Hypothalamus (tissue), 51 donors: ENCODE results near the gene GOT1.

ENCODE experiments used
- DNase-seq, 51 donors: peaks; one replicate each; lab custom pipeline; 2025; lab: John Stamatoyannopoulos, UW

Gene GOT1

DNA sequence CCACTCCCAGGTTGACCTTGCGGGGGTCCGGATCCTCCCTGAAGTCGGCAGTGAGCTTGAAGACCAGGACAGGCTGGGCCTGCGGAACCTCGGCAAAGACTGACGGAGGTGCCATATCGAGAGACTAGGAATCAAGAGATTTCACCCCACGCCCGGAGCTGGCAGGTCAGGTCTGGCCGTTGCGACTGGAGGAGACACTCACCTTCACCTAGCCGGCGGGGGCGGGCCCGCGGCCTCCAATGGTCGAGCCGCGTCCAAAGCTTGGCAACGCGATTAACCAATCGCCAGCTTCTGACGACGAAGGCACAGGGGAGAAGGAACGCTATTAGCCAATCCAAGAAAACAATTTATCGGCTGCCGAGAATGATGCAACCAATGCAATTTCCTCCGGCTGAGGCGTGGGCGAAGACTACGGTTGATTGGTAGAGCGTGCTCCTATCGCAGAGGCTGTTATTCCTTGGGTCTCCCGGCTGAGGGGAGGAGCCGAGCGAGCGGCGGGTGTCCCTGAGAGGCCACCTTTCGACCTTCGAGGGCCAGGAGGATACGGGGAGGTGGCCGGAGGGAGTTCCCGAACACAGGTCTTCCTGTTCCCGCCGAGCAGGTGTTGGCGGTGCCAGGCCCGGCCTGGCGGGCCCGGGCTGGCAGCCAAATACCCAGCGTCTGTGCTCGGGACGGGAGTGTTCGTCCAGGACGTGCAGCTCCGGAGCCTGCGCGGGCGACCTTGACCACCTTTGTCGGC lies at the start of gene GOT1:
GOT1 (minus strand) TSS at position 174 of the 739 bp plus-strand sequence; CDS start at position 115, 59 bp downstream.
- DNase-seq = peak; percentile 52 to 100 (median 93)

DNA sequence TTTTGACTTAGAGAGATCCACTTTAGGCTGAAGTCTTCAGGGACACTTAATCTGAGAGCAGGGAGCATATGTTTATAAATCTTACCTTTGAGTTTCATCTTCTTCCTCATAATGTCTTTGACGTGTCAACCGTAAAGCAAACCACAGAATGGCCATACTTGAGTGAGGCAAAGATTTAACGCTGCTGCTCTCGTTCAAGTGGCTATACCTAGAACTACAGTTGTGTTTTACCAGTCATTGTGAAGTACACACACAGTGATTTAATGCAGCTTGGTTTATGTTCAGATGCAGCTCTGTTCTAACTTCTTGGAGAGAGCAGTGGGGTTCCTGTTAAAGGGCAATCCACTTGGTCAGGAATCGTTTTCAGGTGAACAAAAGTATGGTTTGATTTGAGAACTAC lies 39.9 kb upstream of the GOT1 start:
- DNase-seq = no peak

- DNase-seq = no peak
These were observed 37.0 kb upstream of the GOT1 start for GRCh38 chr10:99467236-99467999.

- DNase-seq = no peak
These were observed 36.3 kb upstream of the GOT1 start for GRCh38 chr10:99466632-99467223.

- DNase-seq = no peak
These were observed 30.8 kb upstream of the GOT1 start for GRCh38 chr10:99461230-99461629.

GRCh38 chr10:99460070-99460469 lies 29.6 kb upstream of the GOT1 start:
- DNase-seq = no peak

DNA sequence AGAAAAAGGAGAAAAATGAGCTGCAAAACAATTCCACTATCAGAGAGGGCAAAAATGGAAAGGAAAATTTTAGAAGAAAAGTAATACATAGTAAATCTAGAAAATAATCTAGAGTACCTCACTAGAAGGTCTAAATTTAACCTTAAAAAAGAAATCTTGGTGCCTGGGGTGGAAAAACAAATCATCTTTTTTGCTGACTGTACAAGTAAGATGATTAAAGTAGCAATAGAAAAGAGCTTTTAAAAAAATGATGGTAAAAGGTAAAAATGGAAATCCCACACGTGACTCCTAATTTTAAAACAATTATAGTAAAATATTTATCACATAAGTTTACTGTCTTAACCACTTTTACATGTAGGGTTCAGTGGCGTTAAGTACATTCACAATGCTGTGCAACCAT lies 28.8 kb upstream of the GOT1 start:
- DNase-seq = no peak

DNA sequence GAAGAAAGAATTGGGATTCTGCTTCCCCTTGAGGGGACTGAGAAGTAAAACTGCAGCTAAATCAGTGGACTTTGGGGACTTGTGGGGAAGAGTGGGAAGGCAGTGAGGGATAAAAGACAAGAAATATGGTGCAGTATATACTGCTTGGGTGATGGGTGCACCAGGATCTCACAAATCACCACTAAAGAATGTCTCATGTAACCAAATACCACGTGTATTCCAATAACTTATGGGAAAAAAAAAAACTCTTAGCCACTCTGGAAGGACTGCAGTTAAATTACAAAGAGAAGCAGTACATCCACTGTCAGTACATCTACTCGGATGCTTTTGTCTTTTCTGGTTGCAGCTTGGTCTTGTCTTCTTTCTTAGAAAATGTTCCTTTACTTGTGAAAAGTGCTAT lies 27.4 kb upstream of the GOT1 start:
- DNase-seq = no peak

DNA sequence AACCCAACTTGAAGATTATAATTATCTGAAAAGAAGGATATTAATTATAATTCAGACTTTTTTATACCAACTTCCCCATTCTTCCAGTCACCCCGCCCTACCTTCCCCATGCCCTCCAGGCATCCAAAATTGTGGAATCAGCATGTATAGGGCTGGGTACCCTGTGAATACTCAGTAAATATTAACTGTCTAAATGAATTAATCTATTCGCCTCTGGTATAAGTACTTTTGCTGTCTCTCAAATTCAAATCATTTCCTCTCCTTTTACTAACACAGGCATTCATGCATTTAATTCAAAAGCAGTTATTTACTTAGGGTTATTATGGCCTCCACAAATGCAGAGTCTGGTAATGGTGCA lies 26.5 kb upstream of the GOT1 start:
- no peak for DNase-seq

- no peak for DNase-seq
These were observed 25.9 kb upstream of the GOT1 start for GRCh38 chr10:99456207-99456930.

DNA sequence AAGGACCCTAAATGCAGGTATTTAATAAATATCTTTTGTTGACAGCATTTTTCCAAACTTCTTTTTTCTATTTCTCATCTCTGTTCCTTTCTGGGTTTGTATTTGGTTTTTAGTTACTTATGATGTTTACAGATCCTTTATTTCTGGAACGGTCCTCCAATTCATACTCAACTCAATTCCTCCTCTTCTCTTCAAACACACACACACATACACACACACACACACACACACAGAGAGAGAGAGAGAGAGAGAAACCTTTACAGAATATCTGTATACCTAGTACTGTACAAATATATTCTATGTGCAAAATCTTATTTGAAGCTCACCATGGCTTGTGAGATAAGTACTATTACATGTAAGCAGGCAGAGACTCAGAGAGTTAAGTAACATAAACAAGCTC lies 21.6 kb upstream of the GOT1 start:
- DNase-seq = no peak

DNA sequence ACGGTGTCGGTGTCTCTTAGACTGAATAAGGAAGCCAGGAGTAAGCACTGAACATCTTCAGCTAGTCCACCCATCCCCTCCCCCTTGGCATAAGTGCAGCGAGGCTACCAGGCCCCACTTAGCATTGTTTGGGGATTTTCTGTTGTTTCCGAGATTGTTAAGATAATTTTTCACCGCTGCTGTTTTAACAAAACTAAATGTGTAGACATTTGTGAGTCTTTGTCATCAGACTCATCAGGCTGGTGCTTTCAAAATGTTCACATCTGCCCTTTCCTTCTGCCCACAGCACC lies 21.0 kb upstream of the GOT1 start:
- DNase-seq = no peak

DNA sequence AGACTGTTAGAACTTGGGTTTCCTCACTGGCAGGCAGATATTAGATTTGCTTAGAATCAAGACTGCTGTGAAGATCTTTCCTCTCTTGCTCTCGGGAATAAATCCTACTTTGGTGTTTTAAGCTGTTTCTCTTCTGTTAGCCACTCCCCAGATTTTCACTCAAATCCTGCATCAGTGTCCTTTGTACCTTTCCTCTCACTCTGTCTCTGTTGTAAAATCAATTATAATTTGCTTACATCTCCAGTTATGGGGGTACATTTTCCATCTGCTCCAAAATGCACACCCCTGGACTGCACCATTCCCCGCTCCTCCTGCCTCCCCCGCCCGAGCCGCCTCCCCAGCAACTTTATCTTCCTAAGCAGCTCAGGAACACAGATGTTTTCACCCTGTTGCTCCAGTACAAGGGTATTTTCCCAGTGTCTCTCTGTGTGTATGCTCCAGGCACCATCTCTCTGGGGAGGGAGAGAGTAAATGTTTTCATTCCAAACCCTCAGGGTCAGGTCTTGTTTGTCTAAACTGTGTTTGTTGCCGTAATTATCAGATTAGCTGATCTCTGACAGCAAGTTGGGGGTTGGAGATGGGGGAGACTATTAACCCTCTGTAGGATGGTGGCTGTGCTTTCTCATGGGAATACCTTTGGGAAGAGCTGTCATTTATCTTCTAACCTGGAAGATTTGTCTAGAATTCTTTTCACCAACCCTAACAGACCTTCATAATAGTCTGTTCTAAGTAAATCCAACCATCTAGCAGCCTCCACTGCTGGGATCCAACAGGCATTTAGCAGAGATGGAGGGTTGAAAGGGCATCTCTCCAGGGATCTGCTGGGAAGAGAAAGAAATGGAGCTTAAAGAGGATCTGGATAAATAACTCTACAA lies 20.4 kb upstream of the GOT1 start:
- no peak for DNase-seq

- DNase-seq = no peak
These were observed 19.7 kb upstream of the GOT1 start for GRCh38 chr10:99450156-99450555.

DNA sequence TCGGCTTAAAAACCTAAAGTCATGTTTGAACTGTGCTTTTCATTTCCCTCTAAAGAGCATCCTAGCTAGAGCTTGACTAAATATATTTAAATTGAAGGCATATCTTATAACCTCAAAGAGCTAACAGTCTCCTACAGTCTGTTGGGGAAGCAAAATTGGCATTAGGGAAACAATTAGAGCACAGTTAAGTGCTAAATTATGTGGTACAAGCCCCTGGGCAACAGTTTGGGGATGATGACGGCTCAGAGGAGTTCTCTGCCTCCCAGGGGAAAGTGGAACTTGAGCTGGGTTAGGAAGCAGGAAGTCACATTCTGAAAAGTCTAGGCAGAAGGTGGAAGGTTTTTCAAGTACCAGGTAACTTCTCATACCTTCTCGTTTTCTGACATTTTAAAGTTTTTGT lies 18.6 kb upstream of the GOT1 start:
- no peak for DNase-seq

- DNase-seq = no peak
These were observed 14.1 kb upstream of the GOT1 start for GRCh38 chr10:99444383-99445045.

DNA sequence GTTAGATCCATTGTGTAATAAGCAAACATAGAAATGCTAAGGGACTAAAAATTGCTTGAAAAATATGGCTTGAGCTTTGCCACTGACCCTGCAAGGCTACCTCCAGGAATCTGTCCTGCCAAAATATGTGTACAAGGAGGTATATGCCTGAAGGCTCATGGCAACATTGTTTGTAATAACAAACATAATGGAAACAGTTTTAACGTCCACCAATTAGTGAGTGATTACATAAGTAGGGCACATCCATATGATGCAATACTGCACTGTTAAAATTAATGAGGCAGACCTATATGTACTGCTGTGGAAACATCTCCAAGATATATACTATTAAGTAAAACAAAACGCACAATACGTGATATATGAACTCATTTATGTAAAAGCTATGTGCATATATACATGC lies 13.1 kb upstream of the GOT1 start:
- no peak for DNase-seq

DNA sequence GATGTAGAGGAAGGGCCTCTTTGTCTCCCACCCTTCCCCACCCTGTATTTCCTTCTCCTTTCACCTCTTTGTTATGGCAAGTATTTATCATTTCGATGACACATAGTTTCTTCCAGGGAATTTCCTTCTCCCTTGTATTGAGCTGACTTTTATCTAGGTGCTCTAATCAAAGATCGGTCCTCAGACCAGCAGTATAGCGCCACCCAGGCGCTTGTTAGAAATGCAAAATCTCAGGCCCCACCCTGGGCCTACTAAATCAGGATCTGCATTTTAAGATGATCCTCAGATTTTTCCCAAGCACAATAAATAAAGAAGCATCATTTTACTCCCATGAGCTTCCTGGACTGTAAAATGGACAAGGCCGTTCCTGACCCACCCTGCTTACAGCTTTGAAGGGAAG lies 12.0 kb upstream of the GOT1 start:
- no peak for DNase-seq

DNA sequence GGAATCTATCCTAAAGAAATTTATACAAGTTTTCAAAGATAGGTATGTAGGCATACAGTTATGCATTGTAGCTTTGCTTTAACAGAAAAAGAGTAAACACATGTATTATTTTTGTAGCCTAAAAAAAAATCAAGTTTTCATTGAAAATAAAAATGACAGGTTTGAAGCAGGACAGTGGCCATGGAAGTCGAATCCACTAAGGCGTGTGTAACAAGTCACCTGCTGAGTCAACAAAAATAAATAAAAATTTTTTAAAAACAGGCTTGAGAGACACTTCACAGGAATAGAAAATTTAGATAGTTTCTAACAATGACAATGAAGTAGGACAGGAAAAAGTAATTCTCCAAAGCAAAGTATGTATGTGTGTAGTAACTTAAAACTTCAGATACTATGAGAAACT lies 8.5 kb upstream of the GOT1 start:
- no peak for DNase-seq
